SK-N-MC (cell line): ENCODE results near the gene DYNC2I2.

ENCODE experiments used
- EZH2 ChIP-seq: fragments of 200-600 bp; sonication (generic); IDR thresholded peaks from one replicate; pipeline ENCODE4 v1.6.1; 2017; ENCODE audit warnings: antibody characterized with exemption
- POLR2AphosphoS5 ChIP-seq: IDR thresholded peaks from 2 replicates; pipeline ENCODE4 v1.6.1; 2012; ENCODE audit warnings: mild to moderate bottlenecking, low read depth, low read length, borderline replicate concordance

DNA sequence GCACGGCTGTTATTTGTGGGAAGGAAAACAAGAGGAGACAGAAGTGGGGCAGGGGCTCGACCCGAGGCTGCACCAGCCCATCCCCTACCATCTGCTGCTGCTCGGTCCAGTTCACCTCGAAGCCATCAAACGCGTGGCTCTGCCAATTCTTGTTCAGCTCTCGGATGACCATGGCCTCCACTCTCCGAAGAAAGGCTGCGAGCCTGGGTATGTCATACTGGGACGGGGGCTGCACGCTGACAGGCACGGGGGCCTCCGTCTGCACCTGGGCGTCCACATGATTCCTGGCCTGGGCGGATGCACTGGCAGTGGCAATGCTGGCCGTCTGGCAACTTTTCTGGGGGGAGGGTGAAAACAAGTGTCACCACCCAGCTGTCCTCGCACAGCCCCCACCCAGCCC is 16.0 kb downstream of the DYNC2I2 start:
- no peak for TF ChIP-seq POLR2AphosphoS5
- TF ChIP-seq EZH2, result no peak
